ENCODE measurements around the gene FXYD7.
A peak's percentile ranks its signal among the peaks of the same experiment; 100 is the strongest.

FXYD7 gene

GRCh38 chr19:35143231-35143715, at the start of gene FXYD7:
Gene FXYD7, plus strand, starts transcription at chr19:35143255. Its CDS starts 79 bp downstream, at chr19:35143334.
- intact Hi-C loops (cut with DNase I; ENCODE audit: low total_unique reads) = loop anchor here (5.0 kb wide), 1 partner anchor 76 kb away; no protein-coding TSS in a partner anchor
- H3K4me1 ChIP-seq = peaks cover 0 to 42% (median 29%) of the 10 kb centered on the region in 4 donors
- no peak for DNase-seq

GRCh38 chr19:35093430-35093829, 49.6 kb upstream of the FXYD7 start:
- Histone ChIP-seq H3K4me3 (no peak overlapping the region), H3K27ac (no peak overlapping the region), H3K4me1 (peaks cover 0 to 7% (median 3%) of the 10 kb centered on the region in 4 donors), H3K9me3 (no peaks in the 10 kb centered on the region), H3K36me3 (no peaks in the 10 kb centered on the region), H3K27me3 (peaks cover 0 to 41% of the 10 kb centered on the region in 2 donors)
- DNase-seq = no peak
- intact Hi-C loops (cut with DNase I; ENCODE audit: low total_unique reads) = no loop called here
- TF ChIP-seq CTCF (IDR thresholded peaks at IDR 0.05) = no peak

More at GRCh38 chr19:35143231-35143715, at the start of gene FXYD7:
- H3K27ac ChIP-seq = no peak within 1 kb of the TSS
- no peaks in the 10 kb centered on the region for H3K36me3 ChIP-seq
- no peak within 1 kb of the TSS for H3K4me3 ChIP-seq
- peak in 1 of 2 experiments; percentile 7 for TF ChIP-seq CTCF (IDR thresholded peaks at IDR 0.05)
- no peaks in the 10 kb centered on the region for H3K9me3 ChIP-seq
- H3K27me3 ChIP-seq = no peaks in the 10 kb centered on the region

- Histone ChIP-seq H3K9me3 (no peaks in the 10 kb centered on the region), H3K4me3 (no peak overlapping the region), H3K4me1 (peaks cover 0 to 7% (median 3%) of the 10 kb centered on the region in 4 donors), H3K27me3 (peaks cover 0 to 36% of the 10 kb centered on the region in 2 donors), H3K36me3 (no peaks in the 10 kb centered on the region), H3K27ac (no peak overlapping the region)
- intact Hi-C loops (cut with DNase I; ENCODE audit: low total_unique reads) = no loop called here
- TF ChIP-seq CTCF (IDR thresholded peaks at IDR 0.05) = no peak
- no peak for DNase-seq
Observed at GRCh38 chr19:35093941-35094647, 49.0 kb upstream of the FXYD7 start.

- H3K4me3 ChIP-seq = no peak overlapping the region
- DNase-seq = no peak
- peaks cover 0 to 7% (median 3%) of the 10 kb centered on the region in 4 donors for H3K4me1 ChIP-seq
- intact Hi-C loops (cut with DNase I; ENCODE audit: low total_unique reads) = no loop called here
- TF ChIP-seq CTCF (IDR thresholded peaks at IDR 0.05) = no peak
- no peak overlapping the region for H3K27ac ChIP-seq
- peaks cover 0 to 30% of the 10 kb centered on the region in 2 donors for H3K27me3 ChIP-seq
- no peaks in the 10 kb centered on the region for H3K36me3 ChIP-seq
- H3K9me3 ChIP-seq = no peaks in the 10 kb centered on the region
Observed at GRCh38 chr19:35094656-35095055, 48.4 kb upstream of the FXYD7 start.

- Histone ChIP-seq H3K4me1 (peaks cover 0 to 2% (median under 1%) of the 10 kb centered on the region in 4 donors), H3K27ac (no peak overlapping the region), H3K36me3 (no peaks in the 10 kb centered on the region), H3K9me3 (no peaks in the 10 kb centered on the region), H3K27me3 (peaks cover 0 to 19% of the 10 kb centered on the region in 2 donors), H3K4me3 (no peak overlapping the region)
- no peak for DNase-seq
- intact Hi-C loops (cut with DNase I; ENCODE audit: low total_unique reads) = no loop called here
- no peak for TF ChIP-seq CTCF (IDR thresholded peaks at IDR 0.05)
Observed at GRCh38 chr19:35095667-35096368, 47.2 kb upstream of the FXYD7 start.

Measured in tibial artery (tissue), 4 donors.